SW 1271 (cell line): Measurements from ENCODE around the gene KLK12.

Source experiments
- DNase-seq, 2 experiments: peaks; one replicate each; lab custom pipeline; 2025; lab: John Stamatoyannopoulos, UW

The KLK12 gene, protein sequence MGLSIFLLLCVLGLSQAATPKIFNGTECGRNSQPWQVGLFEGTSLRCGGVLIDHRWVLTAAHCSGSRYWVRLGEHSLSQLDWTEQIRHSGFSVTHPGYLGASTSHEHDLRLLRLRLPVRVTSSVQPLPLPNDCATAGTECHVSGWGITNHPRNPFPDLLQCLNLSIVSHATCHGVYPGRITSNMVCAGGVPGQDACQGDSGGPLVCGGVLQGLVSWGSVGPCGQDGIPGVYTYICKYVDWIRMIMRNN

DNA sequence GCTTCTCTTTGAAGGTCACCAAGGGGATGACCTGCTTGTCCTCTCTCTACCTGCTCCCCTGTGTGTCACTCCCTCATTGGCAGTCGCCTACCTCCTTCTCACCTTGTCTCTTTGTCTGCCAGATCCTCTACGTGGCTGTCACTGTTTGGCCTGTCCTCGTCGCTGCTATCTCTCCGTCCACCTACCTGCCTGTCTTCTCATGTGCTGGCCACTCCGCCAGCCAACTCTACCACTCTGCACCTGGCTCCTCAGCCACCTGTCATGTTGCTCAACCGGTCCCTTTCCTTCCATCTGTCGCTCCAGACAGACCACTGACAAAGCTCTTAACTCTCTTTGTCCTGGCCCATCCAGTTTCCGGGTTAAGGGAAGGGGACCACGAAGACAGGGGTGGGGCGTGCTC lies at the start of gene KLK12:
Gene KLK12 (minus strand): TSS at position 299 of the 400 bp plus-strand sequence. CDS start 381 bp downstream, outside the sequence.
- DNase-seq = no peak

DNA sequence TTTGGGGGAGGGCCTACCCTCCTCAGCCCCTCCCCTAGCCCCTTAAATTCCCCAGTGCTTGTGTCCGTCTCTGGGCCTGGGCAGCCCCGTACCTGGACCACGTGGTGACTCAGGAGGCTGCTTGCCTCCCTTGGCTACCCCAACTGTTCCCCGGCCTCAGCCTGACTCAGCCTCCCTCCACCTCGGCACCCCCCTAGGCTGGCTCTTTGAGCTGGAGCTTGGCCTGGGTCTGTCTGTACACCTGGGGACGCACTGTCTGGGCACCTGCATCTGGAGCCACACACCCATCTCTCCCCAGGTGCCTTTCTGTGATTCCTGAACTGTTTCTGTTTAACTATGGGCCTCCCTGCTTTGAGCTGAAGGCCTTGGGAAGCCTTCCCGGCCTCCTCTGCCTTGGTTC lies 49.7 kb upstream of the KLK12 start:
- DNase-seq = no peak

- DNase-seq = no peak
Measured at GRCh38 chr19:51083783-51084182, 49.0 kb upstream of the KLK12 start.

DNA sequence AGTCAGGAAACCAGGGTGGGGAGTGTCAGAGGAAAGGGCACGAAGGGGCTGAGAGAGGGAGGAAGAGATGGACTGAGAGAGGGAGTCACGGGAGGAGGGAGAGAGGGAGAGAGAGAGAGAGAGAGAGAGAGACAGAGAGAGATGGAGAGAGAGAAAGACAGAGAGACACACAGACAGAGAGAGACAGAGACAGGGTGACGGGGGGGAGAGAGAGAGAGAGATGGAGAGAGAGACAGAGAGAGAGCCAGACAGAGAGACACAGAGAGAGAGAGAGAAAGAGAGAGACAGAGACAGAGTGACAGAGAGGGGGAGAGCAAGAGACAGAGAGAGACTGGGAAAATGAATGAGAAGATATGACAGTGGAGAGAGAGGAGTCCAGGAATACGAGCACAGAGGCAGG lies 48.4 kb upstream of the KLK12 start:
- DNase-seq = no peak

DNA sequence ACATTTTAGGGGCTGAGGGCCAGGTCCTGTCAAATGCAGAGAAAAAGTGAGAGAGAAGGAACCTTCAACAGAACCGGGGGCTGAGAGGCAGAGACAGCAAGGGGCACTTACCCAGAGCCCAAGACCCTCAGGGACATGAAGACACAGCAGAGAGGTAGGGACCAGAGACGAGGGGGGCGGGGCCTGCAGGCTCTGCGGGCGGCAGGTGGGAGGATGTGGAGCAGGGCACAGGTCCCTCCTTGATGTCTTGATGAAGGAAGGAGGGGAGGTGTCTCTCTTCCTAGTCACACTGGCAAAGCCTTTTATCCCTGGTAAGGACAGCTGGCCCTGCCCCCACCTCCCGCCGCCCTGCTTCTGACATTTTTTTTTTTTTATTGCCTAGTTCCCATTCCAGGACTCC lies 47.8 kb upstream of the KLK12 start, which contains the start of gene KLK14:
Gene KLK14 (minus strand): TSS at position 277 of the 400 bp plus-strand sequence. CDS start 273 bp downstream, at position 4.
- DNase-seq = no peak

DNA sequence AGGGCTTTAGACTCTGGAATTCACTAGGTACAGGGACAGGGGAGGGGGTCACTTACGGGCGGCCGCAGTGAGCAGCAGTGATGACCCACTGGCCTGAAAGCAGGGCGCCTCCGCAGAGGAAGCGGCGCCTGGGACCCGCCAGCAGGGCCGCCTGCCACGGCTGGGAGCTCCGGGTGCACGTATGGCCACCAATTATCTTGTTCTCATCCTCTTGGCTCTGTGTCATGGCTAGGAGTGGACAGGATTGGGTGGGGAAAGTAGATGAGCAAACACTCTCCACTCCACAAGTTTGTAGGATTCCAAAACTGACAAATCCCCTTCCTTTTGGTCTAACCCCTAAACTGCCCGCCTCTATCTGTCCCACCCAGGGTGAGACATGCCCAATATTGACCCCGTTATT lies 46.7 kb upstream of the KLK12 start:
- no peak for DNase-seq

DNA sequence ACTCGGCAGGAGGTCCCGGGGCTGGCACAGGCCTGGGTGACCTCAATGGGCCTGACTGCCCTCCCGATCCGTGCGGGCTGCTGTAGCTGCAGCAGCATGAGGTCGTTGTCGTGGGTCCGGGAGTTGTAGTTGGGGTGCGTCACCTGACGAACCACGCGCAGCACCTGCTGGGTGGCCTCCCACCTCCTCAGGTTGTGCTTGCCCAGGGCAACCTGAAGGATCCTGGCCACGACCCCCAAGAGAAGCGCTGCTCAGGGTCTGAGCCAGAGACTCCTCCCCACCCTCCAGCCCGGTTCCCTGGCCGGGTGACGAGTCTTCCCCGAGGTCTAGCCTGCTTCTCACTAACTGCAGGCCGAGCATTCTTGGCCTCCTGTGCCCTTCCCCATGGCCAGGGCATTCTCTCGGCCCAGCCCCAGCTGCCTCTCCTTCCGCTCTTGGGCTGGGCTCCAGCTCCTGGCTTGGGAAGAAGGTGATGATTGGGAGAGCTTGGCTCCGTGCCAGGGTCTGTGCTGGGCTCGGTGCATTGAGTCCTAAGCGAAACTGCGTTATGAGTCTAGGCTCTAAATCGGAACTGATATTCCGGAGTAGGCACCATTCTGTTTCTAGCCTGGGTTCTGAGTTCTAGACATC lies 44.8 kb upstream of the KLK12 start:
- DNase-seq = no peak

- DNase-seq = no peak
Measured at GRCh38 chr19:51078731-51079130, 43.9 kb upstream of the KLK12 start.

GRCh38 chr19:51078104-51078503 lies 43.3 kb upstream of the KLK12 start:
- DNase-seq = no peak

DNA sequence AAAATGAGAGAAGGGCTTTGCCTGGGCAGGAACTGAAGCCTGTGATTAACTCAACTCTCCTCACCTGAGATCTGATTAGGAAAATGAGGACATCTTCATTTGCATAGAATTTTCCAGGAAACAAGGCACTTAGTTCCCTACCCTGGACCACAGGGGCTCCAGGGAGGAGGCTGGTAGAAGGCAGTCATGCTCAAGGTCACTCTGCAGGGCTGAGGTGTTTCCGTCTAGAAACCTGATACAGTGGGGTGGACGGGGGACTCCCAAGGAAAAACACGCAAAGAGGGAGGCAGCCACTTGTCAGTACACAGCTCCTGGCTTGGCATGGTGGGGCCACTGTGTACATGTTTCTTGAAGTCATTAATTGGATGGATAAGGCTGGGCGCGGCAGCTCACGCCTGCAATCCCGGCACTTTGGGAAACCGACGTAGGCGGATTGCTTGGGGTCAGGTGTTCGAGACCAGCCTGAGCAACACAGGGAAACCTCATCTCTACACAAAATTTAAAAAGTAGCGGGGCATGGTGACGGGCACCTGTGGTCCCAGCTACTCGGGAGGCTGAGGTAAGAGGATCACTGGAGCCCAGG lies 41.9 kb upstream of the KLK12 start:
- no peak for DNase-seq

DNA sequence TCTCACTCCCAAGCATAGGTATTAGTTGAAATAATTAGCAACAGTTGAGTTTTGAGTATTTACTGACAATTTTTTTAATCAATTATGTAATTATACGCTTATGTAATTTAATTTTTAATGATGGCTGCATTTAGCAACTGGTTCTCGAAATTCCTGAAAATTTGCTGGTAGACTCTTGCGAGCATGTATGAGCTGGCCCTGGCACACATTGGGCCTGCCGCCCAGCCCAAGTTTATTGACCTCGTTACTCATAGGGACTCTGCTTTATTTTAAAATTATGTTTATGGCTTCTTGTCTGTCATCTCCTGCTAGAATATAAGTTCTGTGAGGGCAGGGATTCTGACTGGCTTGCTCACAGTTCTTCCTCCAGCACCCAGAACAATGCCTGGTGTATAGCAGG lies 41.2 kb upstream of the KLK12 start:
- DNase-seq = no peak

DNA sequence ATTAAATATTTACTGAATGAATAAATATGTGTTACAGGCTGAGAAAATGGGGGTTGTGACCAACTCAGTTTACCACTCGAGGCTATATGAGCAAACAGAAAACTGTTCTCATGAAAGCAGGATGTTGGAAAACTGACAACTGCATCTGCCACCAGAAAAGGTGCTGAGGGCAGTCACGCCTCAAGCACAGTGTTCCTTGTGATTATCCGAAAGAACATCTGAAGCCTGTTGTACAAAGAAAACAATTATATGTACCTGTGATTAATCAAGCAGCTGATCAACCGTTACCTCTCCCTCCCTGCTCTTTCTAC lies 36.2 kb upstream of the KLK12 start:
- DNase-seq = no peak

- DNase-seq = no peak
Measured at GRCh38 chr19:51070334-51071094, 35.7 kb upstream of the KLK12 start.

DNA sequence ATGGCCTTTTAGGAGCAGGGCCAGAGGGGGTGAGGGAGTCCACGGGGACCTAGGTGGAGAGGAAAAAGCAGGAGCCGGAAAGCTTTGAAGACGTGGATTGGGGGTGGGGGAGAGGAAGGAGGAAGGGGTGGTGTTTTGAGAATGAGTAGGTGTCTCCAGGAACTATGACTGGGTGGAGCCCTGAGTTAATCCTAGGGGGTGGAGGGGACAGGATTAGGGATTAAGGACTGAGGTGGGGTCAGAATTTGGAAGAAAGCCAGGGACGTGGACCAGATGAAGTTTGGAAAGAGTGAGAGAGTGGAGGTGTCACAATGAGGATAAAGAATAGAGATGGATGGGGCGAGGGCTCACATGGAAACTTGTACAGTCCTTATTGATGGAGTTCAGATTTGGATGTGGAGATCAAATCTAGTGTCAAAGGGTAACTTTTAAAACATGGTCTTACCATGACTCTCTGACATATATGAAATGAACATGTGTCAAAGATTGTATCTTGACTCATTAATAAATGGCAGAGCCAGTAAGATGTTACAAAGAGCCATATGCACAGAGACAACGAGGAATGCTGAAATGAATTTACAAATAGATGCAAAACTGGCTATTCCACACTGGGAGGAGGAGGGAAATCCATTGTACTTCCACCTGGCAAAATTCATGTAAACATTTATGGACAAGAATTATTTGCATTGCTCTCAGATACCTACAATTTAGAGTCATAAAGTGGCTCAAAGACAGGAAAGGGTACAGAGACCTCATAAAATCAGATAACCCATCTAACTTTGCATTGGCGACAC lies 31.8 kb upstream of the KLK12 start:
- DNase-seq = no peak

- no peak for DNase-seq
Measured at GRCh38 chr19:51065221-51065960, 30.6 kb upstream of the KLK12 start.

GRCh38 chr19:51064534-51065220 lies 29.9 kb upstream of the KLK12 start, which contains the start of gene KLK13:
Gene KLK13, minus strand, starts transcription at chr19:51065092. Its CDS starts 25 bp downstream, at chr19:51065067.
- no peak for DNase-seq

DNA sequence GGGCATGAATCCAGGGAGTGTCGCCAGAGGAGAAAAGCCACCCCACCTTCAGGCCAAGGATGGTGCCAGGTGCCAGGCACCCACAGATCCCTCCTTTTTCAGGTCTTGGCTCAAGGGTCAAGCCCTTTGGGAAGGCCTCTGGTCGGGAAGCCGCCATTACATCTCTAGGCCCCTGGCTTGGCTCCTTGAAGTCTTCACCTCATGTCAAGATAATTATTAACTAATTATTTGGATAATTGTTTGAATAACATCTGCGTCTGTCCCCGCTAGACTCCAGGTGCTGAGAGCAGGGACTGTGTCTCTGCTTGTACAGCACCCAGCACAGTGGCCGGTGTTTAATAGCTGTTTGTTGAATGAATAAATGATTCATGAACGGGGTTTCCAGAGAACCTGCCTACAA lies 28.9 kb upstream of the KLK12 start:
- DNase-seq = no peak

GRCh38 chr19:51060973-51061372 lies 26.2 kb upstream of the KLK12 start:
- DNase-seq = no peak

GRCh38 chr19:51060336-51060735 lies 25.5 kb upstream of the KLK12 start:
- DNase-seq = no peak

DNA sequence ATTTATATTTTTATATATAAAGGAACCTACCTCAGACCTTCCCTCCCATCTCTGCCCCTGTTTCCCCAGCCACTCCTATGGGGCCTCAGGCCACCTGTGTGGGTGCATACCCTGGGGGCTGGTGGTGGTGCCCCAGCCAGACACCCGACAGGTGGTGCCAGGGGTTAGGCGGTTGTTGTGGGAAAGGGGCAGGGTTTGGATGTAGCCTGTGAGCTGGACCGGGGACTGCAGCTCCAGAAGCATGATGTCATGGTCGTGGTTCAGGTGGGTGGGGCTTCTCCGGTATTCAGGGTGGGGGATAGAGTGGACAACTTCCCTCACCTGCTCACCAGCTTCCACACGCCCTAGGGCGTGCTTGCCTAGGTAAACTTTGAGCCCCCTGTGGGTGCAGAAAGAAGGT lies 24.9 kb upstream of the KLK12 start:
- no peak for DNase-seq

- DNase-seq = no peak
Measured at GRCh38 chr19:51055866-51056265, 21.1 kb upstream of the KLK12 start.
